GM18909 (cell line): ENCODE data around the gene WDFY4.

ENCODE experiments used
- ATAC-seq: cut with Tn5 transposase; IDR thresholded peaks from one replicate; pipeline ENCODE4 v1.9.1; 2021; ENCODE audit warnings: mild to moderate bottlenecking; ENCODE audit not compliant: unreplicated experiment, poor library complexity

The WDFY4 gene

DNA sequence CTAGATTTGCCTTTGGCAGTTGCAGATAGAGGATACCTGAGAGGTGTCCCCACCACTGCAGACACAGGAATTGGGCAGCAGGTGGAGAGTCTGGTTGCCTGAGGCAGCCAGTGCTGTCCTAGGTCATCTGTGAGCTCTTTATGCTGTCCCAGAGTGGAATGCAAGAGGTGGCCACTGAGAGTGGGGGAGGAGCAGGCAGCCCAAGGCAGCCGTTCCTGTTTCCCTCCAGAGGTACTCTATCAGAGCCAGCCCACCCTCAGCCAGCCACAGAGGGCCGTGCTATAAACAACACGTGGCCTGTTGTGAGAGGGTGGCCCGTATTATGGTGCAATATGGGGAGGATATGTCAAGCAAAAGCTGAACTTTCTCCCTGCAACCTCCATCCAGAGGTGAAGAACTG lies 246.5 kb downstream of the WDFY4 start:
- no peak for ATAC-seq

DNA sequence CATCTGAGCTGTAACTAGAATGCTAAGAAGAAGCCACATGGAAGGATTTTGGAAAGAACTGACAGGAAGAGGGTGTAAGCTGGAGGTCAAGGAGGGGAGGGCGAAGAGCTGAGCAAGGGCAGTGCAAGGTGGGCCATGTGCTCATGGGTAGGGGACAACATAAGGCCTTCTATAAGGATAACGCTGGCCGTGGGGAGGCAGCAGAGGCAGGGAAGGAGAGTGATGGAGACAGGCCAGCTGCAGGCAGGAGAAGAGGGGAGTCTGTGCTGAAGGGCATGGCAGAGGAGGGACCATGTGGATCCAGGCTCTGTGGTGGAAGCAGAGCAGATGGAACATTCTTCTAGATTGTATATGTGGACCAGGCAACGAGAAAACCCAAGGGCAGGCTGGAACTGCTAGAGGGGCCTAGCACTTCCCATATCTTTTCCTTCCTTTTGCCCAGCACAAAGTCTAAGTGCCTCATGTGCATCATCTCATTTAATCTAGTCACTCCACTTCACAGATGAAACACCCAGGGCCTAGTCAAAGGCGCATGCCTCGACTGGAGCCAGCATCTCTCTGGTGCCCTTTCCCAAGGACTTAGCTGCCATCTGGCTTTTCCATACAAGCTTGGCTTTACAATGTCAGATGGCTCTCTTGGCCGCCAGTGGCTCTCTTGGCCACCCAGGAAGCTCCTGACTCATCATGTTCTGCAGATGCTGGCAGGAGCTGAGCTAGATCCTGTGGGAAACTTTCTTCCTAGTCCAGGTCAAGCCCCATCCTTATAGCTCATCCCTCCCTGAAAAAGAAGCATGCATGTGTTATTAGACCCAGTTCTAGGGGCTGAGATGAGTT lies 248.4 kb downstream of the WDFY4 start:
- no peak for ATAC-seq

DNA sequence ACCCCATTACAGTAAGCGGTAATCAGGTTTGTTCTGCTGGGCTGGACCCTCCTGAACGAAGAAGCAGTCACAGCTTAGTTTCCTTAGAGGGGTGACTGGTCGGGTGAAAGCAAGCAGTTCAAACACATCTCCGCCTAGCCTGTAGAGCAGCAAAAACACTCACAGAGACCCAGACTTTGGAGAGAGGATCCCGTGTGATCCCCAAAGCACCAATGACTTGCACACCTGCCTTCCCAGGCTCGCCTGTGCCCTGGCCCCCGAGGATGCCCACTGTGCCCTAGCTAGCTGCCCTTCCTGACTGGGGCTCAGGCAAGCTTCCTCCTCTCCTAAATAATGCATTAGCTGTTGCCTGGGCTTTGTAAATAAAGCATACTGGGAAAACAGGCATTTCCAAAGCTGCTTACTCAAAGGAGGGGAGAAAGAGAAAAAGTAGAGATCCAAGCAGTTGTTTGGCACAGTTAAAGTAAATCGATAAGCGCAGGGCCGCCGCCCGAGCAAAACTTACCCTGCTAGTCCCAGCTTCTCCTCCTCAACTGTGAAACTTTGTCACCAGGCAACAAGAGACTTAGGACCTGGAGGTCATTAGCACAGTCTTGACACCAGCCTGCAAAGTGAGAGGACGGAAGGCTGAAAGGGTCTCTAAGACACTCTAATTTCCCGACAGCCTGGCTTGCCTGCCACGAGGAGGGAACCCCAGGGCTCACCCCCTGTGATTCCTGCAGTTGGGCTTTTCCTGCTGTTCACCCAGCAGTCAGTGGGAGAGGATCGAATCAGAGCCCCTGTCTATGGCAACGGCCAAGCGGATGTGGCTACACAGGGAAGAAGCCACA lies 250.2 kb downstream of the WDFY4 start:
- ATAC-seq: no peak

DNA sequence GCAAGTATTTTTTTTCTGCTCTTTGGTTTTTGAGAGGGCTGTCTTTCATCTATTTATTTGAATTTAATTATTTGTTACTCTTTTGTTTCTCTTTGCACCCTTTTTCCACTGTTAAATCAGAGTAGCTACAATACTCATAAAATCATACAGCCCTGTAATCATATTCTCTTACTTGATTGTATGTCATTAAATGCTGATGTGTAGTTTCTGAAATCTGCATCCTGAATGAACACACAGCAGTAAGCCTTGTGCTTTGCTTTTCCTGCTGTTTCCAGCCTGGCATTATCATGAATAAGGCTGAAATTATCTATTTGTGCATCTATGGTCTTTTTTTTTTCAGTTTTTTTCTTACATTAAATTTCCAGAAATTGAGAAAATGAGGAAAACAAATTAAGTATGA lies 250.9 kb downstream of the WDFY4 start:
- no peak for ATAC-seq

DNA sequence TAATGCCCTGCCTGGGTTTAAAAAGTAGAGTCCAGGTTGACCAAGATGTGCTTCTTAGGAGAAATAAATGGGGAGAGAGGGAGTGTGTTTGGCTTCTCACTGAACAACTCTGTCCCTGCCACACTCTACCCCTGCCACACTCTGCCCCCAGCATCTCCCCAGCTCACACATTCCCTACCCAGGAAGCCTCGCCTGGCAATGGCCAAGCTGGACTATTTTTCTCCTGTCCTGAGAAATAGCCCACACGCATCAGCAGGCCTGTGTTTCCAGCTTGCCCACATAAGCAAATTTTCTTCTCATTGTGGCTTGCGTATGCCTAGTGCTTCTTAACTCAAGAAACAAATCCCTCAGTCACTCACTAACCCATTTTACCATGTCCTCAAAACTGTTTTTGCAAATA lies 253.1 kb downstream of the WDFY4 start:
- ATAC-seq: no peak

DNA sequence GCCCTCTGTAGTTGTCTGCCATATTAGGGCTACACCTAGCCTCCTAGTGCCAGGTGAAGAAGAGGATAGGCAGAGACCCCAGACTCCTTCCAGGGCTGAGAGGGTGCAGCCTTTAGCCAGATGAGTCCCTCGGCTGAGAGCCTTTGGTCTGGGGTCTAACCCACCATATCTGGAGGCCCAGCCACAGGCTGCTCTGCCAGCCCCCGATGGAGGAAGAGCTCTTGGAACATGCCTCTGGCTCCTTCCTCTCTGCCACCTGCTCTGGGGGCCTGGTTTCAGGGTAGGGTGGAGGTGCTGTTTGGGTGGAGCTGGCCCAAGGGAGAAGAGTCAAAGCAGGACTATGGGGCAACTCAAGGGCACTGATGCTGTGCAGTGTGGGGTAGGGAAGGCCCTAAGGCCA lies 253.6 kb downstream of the WDFY4 start:
- no peak for ATAC-seq

DNA sequence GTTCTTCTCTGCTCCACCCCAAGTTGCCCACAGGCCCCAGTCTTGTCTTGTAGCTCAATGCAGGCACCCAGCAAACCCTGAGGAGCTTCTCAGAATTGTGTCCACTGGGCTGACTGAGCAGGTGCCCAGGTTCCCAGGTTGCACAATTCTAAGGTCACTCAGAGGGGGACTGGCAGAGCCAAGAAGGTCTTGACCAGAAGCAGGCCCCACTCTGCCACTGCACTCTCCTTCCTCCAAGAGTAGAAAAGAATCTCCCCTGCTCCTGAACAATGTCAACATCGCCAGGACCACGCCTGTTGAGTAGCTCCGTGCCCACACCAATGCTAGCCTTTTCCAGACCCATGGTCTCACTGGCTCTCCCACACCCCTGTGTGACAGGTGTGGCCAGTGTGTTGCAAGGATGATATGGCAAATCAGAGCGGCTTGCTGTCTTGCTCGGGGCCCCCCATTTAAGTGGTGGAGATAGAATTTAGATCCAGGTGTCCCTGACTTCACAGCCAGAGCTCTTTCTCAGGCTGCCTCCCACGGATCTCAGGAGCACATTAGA lies 254.4 kb downstream of the WDFY4 start:
- ATAC-seq: no peak

DNA sequence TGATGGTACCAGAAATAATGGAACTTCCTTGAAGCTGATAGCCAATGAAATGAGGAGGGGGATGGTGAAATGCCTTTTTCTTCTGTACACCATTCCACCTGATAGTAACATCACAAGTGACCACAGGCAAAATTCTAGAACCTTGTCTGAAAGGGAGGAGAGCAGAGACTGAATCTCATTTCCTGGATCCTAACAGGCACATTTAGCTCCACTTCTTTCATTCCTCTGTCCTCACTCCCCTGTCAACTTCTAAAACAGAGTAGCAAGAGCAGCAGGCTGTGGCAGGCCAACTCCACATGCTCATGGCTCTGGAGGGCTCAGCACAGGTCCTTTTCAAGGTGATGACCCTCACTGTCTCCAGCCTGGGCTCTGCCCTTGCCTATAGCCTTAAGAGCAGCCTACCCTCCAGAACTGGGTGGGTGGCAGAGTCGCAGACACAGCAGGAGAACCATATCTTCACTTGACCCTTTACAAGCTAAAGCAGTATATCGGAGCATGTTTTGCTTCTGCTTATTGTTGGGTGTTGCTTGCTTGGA lies 255.2 kb downstream of the WDFY4 start, which contains the start of gene LRRC18:
Gene LRRC18, minus strand, starts transcription at position 51 of the 536 bp plus-strand sequence. CDS start 25,685 bp downstream, outside the sequence.
- no peak for ATAC-seq

DNA sequence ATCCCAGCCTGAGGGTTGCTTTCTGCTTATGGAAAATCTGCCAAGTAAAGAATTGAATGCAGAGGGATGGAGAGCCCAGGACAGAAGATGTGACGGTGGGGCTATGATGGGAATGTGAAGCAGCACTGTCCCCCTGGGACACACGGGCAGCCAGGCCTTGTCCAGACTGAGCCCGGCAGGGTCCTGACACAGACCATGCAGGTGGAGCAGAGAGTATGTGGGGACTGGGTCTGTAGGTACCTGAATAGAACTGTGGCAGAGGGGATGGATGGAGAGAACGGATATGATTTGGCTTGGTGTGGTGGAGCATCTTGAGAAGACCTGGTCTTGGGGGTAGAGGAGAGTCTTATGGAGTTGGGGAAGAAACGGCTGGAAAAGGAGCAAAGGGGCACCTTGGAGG lies 255.7 kb downstream of the WDFY4 start:
- no peak for ATAC-seq

DNA sequence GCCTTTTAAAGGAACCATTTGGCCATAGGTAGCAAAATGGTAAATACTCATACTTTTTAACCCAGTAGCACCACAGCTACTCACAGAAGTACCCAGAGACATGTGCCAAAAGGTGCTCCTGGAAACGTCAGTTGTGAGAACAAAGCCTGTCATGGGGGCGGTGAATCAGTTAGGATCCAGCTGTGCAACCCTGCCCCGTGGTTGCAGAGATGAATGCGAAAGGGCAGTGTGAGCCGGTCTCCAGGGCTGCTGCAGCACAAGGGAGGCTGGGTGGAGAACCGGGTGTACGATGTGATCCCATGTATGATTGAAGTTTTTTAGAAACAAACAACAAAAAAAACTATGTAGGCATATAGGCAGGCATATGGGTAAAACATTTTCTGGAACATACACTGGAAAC lies 256.3 kb downstream of the WDFY4 start:
- no peak for ATAC-seq

DNA sequence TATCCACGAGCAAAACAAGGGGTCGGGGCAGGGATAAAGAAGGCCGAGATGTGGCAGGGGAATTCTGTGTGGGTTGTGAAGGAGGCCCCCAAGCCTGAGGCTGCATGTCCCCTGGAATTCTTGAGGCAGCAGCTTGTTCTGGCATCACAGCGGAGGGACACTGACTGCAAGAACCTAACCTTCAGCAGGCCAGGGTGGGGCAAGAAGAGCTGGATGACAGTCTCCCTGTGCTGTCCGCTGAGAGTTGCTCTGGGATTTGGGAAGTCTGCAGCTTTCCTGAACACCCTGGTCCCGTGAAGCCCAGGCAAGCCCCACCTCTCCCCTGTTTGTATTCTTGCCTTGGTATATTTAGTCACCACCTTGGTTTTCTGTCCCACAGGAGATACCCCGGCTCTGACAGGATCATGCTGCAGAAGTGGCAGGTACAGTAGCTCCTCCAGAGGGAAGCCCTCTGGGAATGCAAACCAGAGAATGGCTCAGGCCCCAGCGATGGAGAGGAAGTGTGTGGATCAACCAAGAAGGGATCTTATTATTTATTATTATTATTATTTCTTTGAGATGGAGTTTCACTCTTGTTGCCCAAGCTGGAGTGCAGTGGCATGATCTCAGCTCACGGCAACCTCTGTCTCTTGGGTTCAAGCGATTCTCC lies 256.9 kb downstream of the WDFY4 start:
- no peak for ATAC-seq

DNA sequence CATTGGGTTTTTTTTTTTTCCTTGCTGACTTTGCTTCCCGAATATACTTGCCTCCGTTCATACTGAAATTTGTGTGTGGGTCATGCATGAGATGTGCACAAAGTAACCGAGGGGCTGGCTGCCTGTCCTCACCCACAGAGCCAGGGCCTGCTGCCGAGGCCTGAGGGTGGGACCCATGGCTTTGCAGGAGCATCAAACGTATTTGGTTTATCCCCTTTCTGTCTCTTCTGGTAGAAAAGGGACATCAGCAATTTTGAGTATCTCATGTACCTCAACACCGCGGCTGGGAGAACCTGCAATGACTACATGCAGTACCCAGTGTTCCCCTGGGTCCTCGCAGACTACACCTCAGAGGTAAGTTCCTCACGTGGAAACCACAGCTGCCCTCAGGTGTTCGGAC lies 258.4 kb downstream of the WDFY4 start:
- ATAC-seq: no peak

DNA sequence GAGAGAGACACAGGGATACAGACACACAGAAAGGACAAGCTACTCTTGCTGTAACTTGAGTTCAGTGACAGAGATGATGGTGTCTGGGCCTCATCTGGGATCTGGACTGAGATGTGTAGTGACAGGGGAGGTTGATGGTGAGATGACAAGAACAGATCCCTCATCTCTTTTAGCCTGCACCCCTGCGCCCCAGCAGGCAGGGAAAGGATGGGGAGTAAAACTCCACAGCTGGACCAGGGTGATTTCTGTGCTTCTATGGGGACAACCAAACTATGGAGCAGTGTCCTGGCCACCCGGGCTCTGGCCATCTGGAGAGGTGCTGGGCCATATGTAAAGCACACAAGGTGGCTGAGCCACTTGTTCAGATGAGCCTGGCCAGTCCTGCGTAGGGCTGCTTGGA lies 259.5 kb downstream of the WDFY4 start:
- no peak for ATAC-seq

DNA sequence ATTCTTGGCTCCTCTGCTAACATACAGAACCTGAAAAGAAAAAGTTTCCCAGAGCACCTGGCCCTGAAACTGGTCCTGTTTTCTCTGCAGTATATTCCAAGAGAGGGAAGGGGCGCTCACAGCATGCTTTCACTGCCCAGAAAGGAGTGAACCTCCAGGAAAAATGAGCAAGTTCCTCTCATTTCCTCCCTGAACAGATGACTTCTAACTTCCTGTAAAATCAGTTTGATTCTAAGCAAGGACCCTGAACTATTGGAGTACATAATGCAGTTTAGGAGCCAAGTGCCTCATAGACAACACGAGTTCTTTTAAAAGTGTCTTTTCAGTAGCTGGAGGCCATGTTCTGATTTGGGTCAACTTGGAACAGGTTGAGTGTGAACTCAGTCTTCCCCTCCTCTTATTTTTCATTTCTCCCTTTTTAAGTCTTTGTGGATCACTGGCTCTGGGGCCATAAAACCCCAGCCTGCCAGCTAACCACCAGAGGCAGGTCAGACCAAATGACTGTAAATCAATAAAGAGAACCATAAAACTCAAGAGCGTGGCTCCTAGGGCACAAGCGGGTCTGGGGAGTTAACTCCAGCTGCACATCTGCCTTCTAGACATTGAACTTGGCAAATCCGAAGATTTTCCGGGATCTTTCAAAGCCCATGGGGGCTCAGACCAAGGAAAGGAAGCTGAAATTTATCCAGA lies 260.9 kb downstream of the WDFY4 start:
- no peak for ATAC-seq

DNA sequence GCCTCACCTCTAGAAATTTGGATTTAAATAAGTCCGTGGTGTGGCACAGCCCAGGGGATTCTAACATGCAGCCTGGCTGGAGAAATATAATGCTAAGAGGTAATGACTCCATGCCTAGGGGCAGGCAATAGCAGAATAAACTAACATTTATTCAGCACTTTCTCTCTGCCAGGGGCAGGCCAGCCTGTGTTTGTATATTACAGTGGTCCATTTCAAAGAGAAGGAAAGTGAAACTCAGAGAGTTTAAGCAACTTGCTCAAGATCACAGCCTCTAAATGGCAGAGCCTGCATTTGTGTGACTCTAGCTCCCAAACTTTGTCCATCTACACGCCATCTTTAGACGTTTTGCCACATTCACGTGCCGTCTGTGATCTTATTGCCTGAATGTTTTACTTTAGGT lies 261.7 kb downstream of the WDFY4 start:
- ATAC-seq: no peak

DNA sequence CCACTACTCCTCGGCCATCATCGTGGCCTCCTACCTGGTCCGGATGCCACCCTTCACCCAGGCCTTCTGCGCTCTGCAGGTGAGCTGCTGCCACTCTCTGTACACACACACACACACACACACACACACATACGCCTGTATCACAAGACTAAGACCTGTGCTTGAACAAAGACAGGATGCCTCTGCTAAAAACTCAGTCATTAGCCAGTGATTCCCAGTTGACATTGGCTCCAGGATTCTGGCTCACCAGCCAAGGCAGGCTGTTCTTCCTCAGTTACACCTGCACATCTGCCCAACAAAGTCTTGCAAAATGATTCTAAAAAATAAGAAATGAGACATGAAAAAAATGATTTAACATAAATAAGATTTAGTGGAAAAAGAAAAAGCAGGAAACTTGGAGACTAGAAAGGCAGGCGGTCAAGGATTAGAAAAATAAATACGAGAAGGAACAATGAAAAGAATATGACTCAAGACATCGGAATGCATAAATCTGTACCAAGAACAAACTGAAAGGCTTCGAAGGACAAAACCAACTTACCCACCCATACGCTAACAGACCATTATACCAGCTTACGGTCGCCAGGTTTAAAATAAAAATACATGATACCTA lies 262.3 kb downstream of the WDFY4 start:
- no peak for ATAC-seq

DNA sequence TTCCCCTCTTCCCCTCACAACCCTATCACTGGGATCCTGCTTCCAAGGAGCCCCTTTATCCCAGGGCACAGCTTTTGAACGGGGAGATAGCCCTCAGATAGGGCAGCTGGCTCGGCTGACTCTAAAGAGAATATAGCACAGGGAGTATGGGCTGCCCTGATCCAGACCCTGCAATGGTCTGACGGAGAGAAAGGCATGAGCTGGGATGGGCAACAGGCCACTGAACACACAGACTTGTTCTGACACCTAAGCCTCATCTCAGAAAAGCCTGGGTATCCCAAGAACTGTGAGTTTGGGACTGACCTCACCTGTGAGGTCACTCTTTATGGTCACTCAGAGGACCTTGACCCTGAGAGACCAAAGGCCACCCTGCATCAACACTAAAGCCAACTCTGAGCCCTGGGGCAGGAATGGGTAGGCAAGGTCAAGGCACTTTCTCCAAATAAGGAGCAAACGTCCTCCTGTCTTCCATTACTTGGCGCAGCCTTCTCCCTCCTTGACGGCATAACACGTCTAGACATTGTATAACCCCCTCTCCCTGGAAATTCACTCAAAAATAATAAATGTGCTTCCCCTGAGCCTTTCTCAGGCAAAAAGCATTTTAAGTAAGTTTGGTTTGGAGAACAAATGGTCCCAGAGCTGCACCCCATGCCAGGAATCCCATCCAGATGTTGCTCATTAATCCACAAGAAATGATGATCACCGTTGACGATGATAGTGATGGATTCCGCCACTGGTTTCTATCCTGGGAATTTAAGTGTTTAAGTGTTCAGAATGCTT lies 263.2 kb downstream of the WDFY4 start:
- no peak for ATAC-seq

DNA sequence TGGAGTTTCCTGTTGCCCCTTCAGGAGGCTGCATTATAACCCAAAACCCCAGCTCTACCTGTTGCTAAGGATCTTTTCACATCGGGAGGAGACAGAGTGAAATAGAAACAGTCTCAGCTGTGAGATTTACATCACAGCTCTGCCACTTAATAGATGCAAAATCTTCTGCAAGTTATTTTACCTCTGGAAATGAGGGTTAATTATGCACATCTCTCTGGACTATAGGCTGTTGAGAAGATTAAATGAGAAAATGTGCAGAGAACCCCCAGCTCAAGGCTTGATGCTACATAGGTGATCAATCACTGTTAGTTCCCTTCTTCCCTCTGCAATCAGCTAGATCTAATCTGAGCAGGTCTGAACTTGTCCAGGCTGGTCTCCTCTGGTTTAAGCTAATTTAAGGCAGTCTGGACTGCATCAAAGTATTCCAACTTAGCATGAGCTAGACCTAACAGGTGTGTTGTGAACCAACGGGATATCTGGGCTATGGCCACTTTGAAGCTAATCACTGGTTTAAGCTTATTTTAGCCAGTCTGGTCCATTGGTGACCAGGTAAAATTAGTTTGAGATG lies 263.9 kb downstream of the WDFY4 start:
- no peak for ATAC-seq
